Stomach smooth muscle (tissue), 2 donors: ENCODE measurements around the gene RSPH1.

ENCODE experiments used
- H3K27ac ChIP-seq: one replicate; pipeline ENCODE4 v1.7.0; 2013; ENCODE audit warnings: mild to moderate bottlenecking, low read length, inconsistent platforms
- H3K27me3 ChIP-seq, 2 donors: one replicate each; pipeline ENCODE4 v1.7.0; 2013; ENCODE audit warnings: low read length in 2 of 2; ENCODE audit not compliant: insufficient read depth in 2 of 2, control insufficient read depth in 1 of 2
- H3K36me3 ChIP-seq, 2 donors: one replicate each; pipeline ENCODE4 v1.7.0; 2013; ENCODE audit warnings: low read length in 2 of 2; ENCODE audit not compliant: control insufficient read depth in 2 of 2, insufficient read depth in 2 of 2
- H3K4me1 ChIP-seq: one replicate; pipeline ENCODE4 v1.7.0; 2013; ENCODE audit warnings: low read length; ENCODE audit not compliant: control insufficient read depth, insufficient read depth
- H3K4me3 ChIP-seq, 2 donors: one replicate each; pipeline ENCODE4 v1.7.0; 2013; ENCODE audit warnings: low read length in 2 of 2
- H3K9ac ChIP-seq, 2 donors: one replicate each; pipeline ENCODE4 v1.7.0; 2013; ENCODE audit warnings: low read length in 2 of 2, mild to moderate bottlenecking in 1 of 2
- H3K9me3 ChIP-seq, 2 donors: one replicate each; pipeline ENCODE4 v1.7.0; 2013; ENCODE audit warnings: low read length in 2 of 2; ENCODE audit not compliant: control insufficient read depth in 2 of 2
- donor health status: healthy.
- donor health status: Pancreatic carcinoma.

Gene RSPH1

DNA sequence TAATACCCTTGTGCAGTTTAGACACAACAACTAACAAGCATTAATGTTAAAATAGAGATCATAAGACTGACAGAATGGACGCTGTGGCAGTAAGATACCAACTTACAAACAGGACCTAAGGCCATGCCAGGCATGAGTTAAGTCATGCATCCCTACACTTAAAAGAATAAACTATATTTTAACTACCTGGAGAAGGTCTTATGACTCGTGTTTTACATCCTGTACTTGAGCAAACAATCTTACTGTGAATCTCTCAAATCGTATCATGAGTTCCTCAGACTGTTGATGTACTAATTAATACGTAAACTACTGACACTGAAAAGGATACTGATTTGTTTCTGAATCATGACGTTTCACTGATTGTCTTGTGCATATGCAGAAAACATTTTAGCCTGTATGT is 2.0 kb upstream of the RSPH1 start:
- no peaks in the 10 kb centered on the region for H3K27me3 ChIP-seq
- H3K27ac ChIP-seq = no peak overlapping the region
- no peaks in the 10 kb centered on the region for H3K36me3 ChIP-seq
- H3K4me3 ChIP-seq = no peak overlapping the region
- H3K4me1 ChIP-seq = peaks cover 14% of the 10 kb centered on the region
- H3K9ac ChIP-seq = no peak overlapping the region
- H3K9me3 ChIP-seq = no peaks in the 10 kb centered on the region

DNA sequence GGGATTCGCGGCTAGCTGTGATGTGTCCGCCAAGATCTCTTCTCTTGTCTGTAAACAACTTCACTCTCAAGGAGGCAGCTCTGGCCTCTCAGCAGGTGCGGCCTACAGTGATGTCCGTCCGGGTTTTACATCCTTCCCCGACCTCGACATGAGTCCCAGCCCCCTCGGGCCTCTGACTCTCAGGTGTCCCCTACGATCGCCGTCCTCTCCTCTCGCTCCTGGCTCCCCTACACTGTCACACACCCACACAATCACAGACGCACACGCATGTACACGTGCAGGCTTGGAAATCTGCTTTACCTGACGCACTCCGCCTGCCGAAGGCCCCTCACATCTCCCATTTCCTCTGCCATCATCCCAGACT is 797 bp upstream of the RSPH1 start:
- Histone ChIP-seq H3K9me3 (no peaks in the 10 kb centered on the region), H3K36me3 (no peaks in the 10 kb centered on the region), H3K4me1 (peaks cover 14% of the 10 kb centered on the region), H3K27ac (peak overlapping the region; percentile 71), H3K9ac (peak overlapping the region; percentile 95), H3K4me3 (peak overlapping the region; percentile 85 to 86), H3K27me3 (no peaks in the 10 kb centered on the region)

DNA sequence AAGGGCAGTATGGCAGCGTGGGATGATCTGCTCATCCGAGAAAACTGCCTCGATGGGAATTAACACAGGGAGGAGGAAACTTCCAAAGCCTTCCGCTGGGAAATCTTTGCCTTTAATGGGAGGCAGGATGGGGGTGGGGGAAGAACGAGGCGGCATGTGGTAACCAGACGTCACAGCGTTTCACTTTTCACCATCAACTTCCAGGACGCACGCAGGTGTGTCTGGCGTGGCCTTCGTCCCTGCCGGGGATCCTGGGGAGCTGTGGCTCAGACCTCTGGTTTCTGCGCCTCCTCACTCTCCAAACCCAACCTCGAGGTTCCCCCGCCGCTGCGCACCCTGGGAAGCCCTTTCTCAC is 282 bp downstream of the RSPH1 start:
- H3K9me3 ChIP-seq = no peaks in the 10 kb centered on the region
- peaks cover 14% of the 10 kb centered on the region for H3K4me1 ChIP-seq
- no peaks in the 10 kb centered on the region for H3K36me3 ChIP-seq
- peak overlapping the region; percentile 84 to 86 for H3K4me3 ChIP-seq
- peak overlapping the region; percentile 18 for H3K27ac ChIP-seq
- H3K27me3 ChIP-seq = no peaks in the 10 kb centered on the region
- H3K9ac ChIP-seq = peak overlapping the region; percentile 65 to 76

DNA sequence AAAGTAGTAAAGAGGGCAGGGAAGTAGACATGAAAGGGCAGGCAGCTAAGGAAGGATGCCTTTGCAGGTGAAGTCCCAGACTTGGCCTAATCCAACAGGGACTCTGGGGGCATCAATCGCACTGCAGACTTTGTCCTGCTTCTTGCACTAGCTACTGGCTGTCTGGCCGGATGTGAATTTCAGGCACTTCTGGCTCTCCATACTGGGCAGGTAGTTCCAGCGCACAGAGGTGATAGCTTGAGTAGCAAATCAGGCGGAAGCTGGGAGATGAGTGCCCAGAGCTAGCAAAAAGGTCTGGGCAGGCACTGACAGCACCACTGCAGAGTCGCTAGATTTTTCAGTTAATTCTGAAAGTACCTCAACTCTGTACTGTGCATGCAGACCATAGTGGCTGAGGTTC is 997 bp downstream of the RSPH1 start:
- H3K9ac ChIP-seq = no peak overlapping the region
- H3K4me1 ChIP-seq = peaks cover 14% of the 10 kb centered on the region
- H3K4me3 ChIP-seq = no peak overlapping the region
- no peak overlapping the region for H3K27ac ChIP-seq
- no peaks in the 10 kb centered on the region for H3K36me3 ChIP-seq
- H3K9me3 ChIP-seq = no peaks in the 10 kb centered on the region
- H3K27me3 ChIP-seq = no peaks in the 10 kb centered on the region

DNA sequence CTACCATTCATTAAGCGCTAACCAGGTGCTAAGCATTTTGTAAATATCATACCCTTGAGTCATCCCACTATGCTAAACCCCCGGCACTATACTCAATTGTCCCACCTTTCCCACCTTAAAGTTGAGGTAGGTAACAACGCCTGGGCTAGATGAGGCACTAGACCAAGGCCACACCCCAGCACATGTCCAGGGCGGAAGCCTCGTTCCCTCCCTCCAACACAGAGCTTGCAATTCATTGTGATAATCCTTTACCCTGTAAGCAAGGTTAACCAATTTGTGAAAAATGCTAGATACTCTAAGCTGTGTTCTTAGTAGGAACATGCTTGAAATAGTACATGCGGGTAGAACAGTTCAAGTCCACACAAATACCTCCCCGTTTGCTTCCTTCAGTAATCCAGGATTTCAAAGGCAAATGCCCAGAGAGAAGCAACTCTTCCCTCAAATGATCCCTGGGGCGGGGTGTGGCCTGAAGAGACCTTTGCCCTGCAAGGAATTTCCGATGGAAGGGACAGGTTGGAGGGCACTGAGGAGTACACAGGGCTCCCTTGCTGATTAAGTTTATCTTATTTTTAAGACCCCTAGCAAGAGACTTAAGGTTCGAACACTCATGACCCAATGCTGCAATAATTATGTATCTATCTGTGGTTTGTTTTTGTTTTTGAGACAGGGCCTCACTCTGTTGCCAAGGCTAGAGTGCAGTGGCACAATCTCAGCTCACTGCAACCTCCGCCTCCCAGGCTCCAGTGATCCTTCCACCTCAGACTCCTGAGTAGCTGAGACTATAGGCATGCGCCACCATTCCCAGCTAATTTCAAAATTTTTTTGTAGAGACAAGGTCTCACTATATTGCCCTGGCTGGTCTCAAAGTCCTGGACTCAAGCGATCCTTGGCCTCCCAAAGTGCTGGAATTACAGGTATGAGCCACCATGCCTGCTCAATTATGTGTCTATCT is 2.6 kb downstream of the RSPH1 start:
- no peaks in the 10 kb centered on the region for H3K9me3 ChIP-seq
- H3K36me3 ChIP-seq = no peaks in the 10 kb centered on the region
- no peaks in the 10 kb centered on the region for H3K27me3 ChIP-seq
- H3K4me1 ChIP-seq = peaks cover 14% of the 10 kb centered on the region
- no peak overlapping the region for H3K27ac ChIP-seq
- no peak overlapping the region for H3K4me3 ChIP-seq
- no peak overlapping the region for H3K9ac ChIP-seq

DNA sequence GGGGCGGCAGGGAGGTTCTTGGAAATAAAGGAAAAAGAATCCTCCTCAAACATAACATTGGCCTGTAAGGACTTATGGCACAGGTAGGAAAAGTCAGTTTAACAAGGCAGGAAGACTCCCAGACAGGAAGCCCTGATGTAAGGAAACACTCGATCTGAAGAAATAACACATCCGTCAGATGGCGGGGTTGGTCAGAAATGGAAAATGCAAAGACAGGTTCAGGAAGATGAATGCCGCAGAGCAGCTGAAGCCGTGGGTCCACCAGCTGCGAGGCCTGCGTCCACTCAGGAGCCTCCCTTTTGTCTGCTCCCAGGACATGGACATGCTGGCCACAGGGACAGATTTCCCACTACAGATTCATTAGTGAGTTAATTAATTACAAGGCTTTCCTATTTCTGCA is 3.8 kb downstream of the RSPH1 start:
- Histone ChIP-seq H3K36me3 (no peaks in the 10 kb centered on the region), H3K4me3 (no peak overlapping the region), H3K4me1 (peaks cover 14% of the 10 kb centered on the region), H3K9ac (no peak overlapping the region), H3K9me3 (no peaks in the 10 kb centered on the region), H3K27ac (no peak overlapping the region), H3K27me3 (no peaks in the 10 kb centered on the region)

DNA sequence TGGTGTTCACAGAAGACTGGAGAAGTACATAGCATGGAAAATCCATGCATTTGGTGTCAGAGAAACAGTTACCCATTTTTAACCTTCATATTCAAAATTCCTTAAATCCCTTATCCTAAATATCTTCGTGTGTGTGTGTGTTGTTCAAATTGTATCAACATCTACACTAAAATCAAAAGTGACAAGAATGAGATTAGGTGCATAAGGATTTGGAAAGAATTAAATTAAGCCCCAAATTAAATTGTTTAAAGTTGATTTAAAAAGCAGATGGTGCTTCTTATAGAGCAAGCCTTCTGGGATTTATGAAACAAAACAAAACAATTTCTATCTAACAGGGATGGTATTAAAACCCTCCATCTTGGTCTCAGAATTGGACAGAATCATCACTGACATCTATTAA is 4.7 kb downstream of the RSPH1 start:
- Histone ChIP-seq H3K9me3 (no peaks in the 10 kb centered on the region), H3K27me3 (no peaks in the 10 kb centered on the region), H3K36me3 (no peaks in the 10 kb centered on the region), H3K4me1 (peaks cover 12% of the 10 kb centered on the region), H3K27ac (no peak overlapping the region), H3K4me3 (no peak overlapping the region), H3K9ac (no peak overlapping the region)

DNA sequence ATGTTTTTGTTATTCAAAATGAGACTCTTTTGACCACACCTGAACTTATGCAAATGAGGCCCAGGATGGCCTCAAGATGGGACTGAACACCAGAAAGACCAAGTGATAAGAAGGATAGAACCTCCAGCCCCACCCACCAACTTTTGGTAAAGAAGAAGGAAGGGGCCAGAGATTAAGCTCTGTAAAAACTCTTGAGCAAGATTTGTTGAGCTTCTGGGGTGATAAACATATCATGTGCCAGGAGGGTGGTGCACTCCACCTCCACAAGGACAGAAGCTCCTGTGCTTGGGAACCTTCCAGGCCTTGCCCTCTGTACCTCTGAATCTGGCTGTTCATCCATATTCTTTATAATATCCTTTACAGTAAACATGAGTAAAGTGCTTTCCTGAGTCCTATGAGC is 5.3 kb downstream of the RSPH1 start:
- Histone ChIP-seq H3K9me3 (no peaks in the 10 kb centered on the region), H3K27me3 (peaks cover 0 to 3% of the 10 kb centered on the region in 2 donors), H3K36me3 (no peaks in the 10 kb centered on the region)

DNA sequence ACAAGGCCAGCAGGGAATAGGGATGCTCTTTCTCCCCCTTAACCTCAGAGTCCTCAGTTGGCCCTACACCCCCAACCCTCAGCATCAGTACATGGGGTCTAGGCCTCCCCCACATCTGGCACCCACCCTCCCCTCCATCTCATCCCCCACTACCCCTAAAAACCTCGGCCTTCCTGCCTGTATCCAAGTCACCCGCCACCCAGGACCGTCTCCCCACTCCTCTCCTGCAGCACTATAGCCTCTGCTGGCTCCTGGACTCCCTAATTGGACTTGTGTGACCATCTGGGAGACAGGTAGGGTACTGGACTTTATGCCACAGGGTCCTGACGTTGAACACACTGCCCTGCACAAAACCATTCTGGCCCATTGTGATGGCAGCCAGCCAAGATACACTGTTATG is 6.0 kb downstream of the RSPH1 start:
- Histone ChIP-seq H3K27me3 (peaks cover 0 to 4% of the 10 kb centered on the region in 2 donors), H3K9ac (no peak overlapping the region), H3K4me3 (no peak overlapping the region), H3K4me1 (peaks cover 12% of the 10 kb centered on the region), H3K36me3 (no peaks in the 10 kb centered on the region), H3K9me3 (no peaks in the 10 kb centered on the region), H3K27ac (no peak overlapping the region)

More for the DNA sequence above, 5.3 kb downstream of the RSPH1 start:
- Histone ChIP-seq H3K4me3 (no peak overlapping the region), H3K27ac (no peak overlapping the region), H3K4me1 (peaks cover 15% of the 10 kb centered on the region), H3K9ac (no peak overlapping the region)

DNA sequence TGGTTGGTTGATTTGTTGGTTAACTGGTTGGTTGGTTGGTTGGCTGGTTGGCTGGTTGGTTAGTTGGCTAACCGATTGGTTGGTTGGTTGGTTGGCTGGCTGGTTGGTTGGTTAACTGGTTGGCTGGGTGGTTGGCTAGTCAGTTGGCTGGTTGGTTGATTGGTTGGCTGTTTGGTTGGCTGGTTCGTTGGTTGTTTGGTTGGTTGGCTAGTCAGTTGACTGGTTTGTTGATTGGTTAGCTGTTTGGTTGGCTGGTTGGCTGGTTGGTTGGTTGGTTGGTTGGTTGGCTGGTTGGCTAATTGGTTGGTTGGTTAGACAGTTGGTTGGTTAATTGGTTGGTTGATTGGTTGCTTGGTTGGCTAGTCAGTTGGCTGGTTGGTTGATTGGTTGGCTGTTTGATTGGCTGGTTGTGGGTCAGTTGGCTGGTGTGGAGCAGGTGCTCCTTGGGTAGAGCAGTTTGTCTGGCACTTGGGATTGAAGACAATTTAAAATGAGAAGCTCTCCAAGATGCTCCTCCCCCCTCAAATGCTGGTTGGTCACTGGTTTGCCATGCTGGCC is 6.9 kb downstream of the RSPH1 start:
- Histone ChIP-seq H3K27ac (no peak overlapping the region), H3K36me3 (no peaks in the 10 kb centered on the region), H3K4me3 (no peak overlapping the region), H3K9me3 (no peaks in the 10 kb centered on the region), H3K27me3 (peaks cover 0 to 4% of the 10 kb centered on the region in 2 donors), H3K9ac (no peak overlapping the region), H3K4me1 (peaks cover 12% of the 10 kb centered on the region)

DNA sequence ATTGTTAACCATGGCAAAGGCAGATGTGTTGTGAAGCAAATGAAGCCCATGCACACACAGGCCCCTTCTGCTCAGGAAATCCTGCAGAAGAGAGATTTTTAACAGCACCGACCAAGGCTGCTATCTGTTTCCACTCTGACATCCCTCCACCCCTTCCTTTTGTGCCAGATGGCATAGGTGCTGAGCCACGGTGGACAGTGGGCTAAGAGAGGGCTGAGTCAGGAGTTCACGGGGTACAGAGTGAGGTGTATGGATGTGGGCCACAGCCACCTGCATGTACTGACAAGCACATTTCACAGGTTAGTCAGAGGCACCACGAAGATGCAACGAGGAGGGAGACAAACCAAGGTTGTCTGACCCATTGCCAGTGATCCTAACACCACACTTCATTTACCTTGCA is 9.5 kb downstream of the RSPH1 start:
- Histone ChIP-seq H3K27me3 (peaks cover 0 to 4% of the 10 kb centered on the region in 2 donors), H3K36me3 (no peaks in the 10 kb centered on the region), H3K4me3 (no peak overlapping the region), H3K4me1 (peaks cover 12% of the 10 kb centered on the region), H3K9ac (no peak overlapping the region), H3K9me3 (no peaks in the 10 kb centered on the region), H3K27ac (no peak overlapping the region)
